SKM-1 (cell line): ENCODE results near the gene NFX1.
"Not testable (repeated sequence)": the region's sequence is repeated elsewhere in the genome, so short reads cannot be mapped to it uniquely, and the experiment has no call there.

Experiments
- DNase-seq: peaks from one replicate; lab custom pipeline; 2025; ENCODE audit not compliant: unreplicated experiment; lab: John Stamatoyannopoulos, UW

Gene NFX1

DNA sequence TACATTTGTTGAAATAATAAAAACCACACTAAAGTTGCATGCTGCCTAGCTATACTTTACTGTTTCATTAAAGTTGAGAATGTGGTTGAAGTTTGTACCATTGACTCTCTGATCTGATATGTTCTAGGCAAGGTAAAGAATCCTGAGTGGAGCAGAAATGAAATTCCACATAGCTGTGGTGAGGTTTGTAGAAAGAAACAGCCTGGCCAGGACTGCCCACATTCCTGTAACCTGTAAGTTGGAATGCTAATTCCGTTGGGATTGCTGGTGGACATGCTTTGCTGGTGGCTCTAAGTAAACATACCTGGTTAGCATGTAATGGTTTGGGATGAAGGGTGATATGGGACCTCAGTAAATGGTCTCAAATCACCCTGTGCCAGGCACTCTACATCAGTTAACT is 16.8 kb downstream of the NFX1 start:
- DNase-seq: no peak

GRCh38 chr9:33309903-33310302 is 19.6 kb downstream of the NFX1 start:
- no peak for DNase-seq

DNA sequence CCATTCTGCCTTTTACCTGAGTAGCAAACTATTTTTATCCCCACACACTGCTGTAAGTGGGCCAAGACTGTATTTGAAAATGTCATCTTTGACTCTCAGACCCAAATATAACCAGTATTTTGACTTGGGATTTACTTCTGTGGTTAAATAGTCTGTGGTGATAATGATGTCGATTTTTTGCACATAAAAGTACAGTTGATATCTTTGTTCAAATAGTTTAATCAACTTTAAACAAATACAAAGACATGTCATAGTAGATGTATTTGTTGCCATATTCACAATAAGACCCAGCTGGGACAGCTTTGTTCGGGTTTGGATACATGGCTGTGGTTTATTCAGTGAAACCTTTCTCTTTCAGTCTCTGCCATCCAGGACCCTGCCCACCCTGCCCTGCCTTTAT is 20.4 kb downstream of the NFX1 start:
- no peak for DNase-seq

DNA sequence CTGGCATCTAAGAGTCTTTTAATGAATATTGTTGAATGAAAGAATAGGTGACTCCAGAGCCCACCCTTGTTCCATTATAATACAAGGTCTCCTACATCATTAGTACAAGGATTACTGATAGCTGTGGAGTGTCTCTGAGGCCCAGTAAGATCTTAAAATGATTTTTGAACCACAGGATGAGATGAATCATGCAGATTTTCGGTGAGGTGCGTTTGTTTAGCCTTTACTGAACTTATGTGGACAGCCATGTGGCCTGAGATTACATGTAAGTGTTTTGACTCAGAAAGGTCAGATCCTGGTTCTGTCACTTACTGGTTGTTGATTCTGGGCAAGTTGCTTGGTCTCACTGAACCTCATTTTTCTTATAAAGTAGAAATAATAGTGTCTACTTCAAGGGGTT is 21.6 kb downstream of the NFX1 start:
- DNase-seq: no peak

GRCh38 chr9:33315371-33315770 is 25.1 kb downstream of the NFX1 start:
- DNase-seq: no peak

DNA sequence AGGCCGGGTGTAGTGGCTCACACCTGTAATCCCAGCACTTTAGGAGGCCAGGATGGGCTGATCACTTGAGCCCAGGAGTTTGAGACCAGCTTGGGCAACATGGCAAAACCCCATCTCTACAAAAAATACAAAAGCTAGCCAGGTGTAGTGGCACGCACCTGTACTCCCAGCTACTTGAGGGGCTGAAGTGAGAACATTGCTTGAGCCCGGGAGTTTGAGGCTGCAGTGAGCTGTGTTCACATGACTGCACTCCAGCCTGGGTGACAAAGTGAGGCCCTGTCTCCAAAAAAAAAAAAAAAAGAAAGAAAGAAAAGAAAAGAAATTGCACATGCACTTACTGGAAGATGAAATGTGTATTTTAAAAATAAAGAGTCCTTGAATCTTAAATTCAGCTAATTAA is 26.8 kb downstream of the NFX1 start:
- not testable (repeated sequence) for DNase-seq

DNA sequence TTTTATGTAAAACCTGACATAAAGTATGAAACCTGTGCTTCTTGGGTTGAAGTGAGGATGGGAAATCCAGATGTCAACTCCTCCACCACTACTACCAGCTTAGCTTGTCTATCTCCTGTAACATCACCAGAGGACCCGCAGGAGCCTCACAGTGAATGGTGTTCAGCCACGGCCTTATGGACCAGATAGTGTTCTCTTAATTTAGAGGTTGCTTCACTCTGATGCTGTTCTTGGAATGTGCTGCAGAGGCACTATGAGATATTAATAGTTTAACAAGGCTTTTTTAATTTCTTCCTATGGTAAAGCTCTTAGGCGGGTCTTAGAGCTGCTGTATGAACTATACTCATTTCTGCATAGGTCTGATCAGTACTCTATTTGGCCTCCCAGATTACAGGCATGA is 27.9 kb downstream of the NFX1 start:
- no peak for DNase-seq

GRCh38 chr9:33318781-33319180 is 28.5 kb downstream of the NFX1 start:
- DNase-seq: no peak

- no peak for DNase-seq
Observed at GRCh38 chr9:33320230-33320567, 29.9 kb downstream of the NFX1 start.

- DNase-seq: no peak
Observed at GRCh38 chr9:33320568-33321261, 30.4 kb downstream of the NFX1 start.

DNA sequence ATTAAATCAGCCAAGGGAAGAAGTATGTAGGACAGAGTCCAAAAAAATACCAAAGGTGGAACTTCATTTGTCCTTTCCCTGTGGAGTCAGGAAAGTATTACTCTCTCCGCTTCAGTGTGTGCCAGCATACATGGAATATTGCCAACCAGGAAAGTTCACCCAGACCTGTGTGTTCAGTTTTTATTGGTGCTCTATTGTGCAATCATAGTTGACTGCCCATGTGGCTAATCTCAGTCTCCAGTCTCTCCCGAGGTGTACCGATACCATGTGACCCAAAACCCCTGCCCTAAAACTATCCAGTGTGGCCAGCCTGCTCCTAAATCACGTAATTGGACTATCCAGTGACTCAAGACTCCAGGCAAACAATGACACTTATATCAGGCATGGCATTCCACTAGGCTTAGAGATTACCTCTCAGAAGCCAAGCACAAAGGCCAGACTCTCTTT is 38.8 kb downstream of the NFX1 start:
- DNase-seq: no peak

DNA sequence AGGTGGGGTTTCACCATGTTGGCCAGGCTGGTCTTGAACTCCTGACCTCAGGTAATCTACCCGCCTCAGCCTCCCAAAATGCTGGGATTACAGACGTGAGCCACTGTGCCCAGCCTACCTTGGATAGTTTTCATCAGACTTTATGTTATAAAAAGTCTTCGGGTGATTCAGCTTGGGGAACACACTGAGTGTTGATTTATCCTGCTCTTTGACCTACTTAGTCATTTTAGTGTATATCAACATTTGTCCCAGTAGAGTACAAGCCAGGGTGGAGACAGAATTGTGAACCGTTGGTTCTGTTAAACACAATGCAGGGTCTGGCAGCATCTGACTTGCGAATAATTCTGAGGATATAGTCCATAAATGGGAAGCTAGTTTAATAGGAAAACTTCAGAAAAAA is 39.7 kb downstream of the NFX1 start:
- DNase-seq: no peak

- DNase-seq: no peak
Observed at GRCh38 chr9:33331377-33331891, 41.1 kb downstream of the NFX1 start.

DNA sequence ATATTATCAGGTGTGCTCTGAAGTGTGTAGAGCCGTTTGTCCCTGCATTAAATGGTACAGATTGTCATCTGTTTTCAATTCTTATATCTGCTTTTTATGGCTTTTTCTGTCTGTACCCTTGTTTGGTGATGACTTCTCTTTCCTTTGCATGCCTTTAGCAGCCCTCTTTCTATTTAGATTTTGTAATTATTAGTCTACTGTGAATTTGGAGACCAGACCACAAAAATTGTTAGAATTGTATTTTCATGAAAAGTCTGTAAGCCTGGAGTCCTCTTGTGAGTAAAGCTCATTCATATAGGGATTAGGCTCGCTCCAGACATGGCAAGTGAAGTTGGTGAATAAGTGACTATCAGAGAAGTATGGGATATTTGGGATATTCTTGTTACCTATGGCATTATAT is 41.7 kb downstream of the NFX1 start:
- DNase-seq: no peak

DNA sequence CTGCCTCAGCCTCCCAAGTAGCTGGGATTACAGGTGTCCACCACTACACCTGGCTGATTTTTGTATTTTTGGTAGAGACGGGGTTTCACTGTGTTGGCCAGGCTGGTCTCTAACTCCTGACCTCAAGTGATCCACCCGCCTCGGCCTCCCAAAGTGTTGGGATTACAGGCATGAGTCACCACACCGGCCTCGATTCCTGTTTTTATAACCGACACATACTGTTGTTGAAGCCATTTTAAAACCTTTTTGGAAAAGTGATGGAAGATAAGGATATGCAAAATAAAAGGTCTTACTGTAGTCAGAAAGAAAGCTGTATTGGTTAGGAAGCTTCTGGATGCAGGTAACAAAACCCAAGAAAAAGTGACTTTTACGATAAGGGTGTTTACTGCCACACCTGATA is 42.6 kb downstream of the NFX1 start:
- DNase-seq: not testable (repeated sequence)

- DNase-seq: no peak
Observed at GRCh38 chr9:33340186-33340585, 49.9 kb downstream of the NFX1 start.

GRCh38 chr9:33341182-33341581 is 50.9 kb downstream of the NFX1 start:
- no peak for DNase-seq

GRCh38 chr9:33344145-33344544 is 53.8 kb downstream of the NFX1 start:
- no peak for DNase-seq

DNA sequence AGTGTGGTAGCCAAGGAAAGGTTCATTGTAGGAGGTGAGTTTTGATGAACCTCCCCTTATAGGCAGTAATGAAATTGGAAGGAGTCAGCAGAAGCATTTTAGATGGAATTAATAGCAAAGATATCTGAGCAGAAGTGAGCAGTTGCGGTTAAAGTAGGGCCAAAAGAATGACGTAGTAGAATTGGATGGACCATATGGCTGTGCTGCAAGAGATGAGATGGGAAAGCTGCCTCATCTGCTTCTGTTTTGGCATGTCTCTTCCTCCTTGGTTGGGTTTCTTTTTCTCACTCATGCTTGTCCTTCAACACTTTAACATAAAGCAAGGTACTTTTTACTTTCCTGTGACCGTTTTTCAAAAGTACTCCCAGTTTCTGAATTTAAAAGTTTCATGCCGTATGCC is 56.2 kb downstream of the NFX1 start:
- no peak for DNase-seq

GRCh38 chr9:33348998-33349397 is 58.7 kb downstream of the NFX1 start:
- DNase-seq: no peak

GRCh38 chr9:33349743-33350142 is 59.4 kb downstream of the NFX1 start:
- no peak for DNase-seq

- DNase-seq: no peak
Observed at GRCh38 chr9:33350310-33350709, 60.0 kb downstream of the NFX1 start.

GRCh38 chr9:33351547-33351946 is 61.2 kb downstream of the NFX1 start:
- no peak for DNase-seq
